BJ (cell line): Measurements from ENCODE around the gene ZBTB14. TPM values are rescaled to one million over a fixed set of nuclear protein-coding genes. Genes with fewer than 3 reads are reported as not detected.

Experiments
- CTCF ChIA-PET: fragments of 350-600 bp; formaldehyde crosslinking; extraction: SDS; loops from one replicate; lab custom pipeline; 2021; ENCODE audit warnings: antibody characterized with exemption, inconsistent platforms; lab: Yijun Ruan, JAX
- POLR2A ChIA-PET: fragments of 300-600 bp; sonication (Branson Sonifier 250); formaldehyde crosslinking; extraction: SDS; loops from one replicate; lab custom pipeline; 2021; ENCODE audit warnings: antibody characterized with exemption; lab: Charles Lee
- DNase-seq: peaks from one replicate; pipeline ENCODE4 v3.0.0-alpha.2; 2011; ENCODE audit warnings: low read depth
- H3K27me3 ChIP-seq: 2 replicates; pipeline ENCODE4 v1.6.0; 2011; ENCODE audit warnings: low read length; ENCODE audit not compliant: control insufficient read depth, insufficient read depth
- H3K36me3 ChIP-seq: 2 replicates; pipeline ENCODE4 v1.5.1; 2011; ENCODE audit warnings: low read length; ENCODE audit not compliant: control insufficient read depth, insufficient read depth
- H3K4me3 ChIP-seq: 2 replicates; pipeline ENCODE4 v1.5.1; 2011; ENCODE audit warnings: low read depth, mild to moderate bottlenecking, control low read depth, low read length
- polyA plus RNA-seq: library from polyadenylated mRNA; depleted of rRNA; stranded (reverse); fragments of >200 nt; gene quantifications from 2 replicates; pipeline ENCODE4 v1.2.3, GENCODE V29; 2011
- TF ChIP-seq, protein P1 (sequence below): IDR thresholded peaks from 2 replicates; pipeline ENCODE4 v1.5.1; 2011; ENCODE audit warnings: low read depth, mild to moderate bottlenecking, control low read depth, inconsistent platforms, low read length, moderate library complexity; ENCODE audit not compliant: insufficient read depth

The ZBTB14 gene
- polyA plus RNA-seq, 1 experiment, result 6.6 TPM

- Histone ChIP-seq H3K27me3 (peaks cover 3% of the 10 kb centered on the region), H3K4me3 (no peak overlapping the region), H3K36me3 (no peaks in the 10 kb centered on the region)
- ChIA-PET CTCF (interaction anchor here (0.5 kb wide), 2 partner anchors 58 to 1732 kb away, joined by 3 to 4 read pairs; no protein-coding TSS in a partner anchor), POLR2A (no interaction called here)
- TF ChIP-seq, protein P1, sequence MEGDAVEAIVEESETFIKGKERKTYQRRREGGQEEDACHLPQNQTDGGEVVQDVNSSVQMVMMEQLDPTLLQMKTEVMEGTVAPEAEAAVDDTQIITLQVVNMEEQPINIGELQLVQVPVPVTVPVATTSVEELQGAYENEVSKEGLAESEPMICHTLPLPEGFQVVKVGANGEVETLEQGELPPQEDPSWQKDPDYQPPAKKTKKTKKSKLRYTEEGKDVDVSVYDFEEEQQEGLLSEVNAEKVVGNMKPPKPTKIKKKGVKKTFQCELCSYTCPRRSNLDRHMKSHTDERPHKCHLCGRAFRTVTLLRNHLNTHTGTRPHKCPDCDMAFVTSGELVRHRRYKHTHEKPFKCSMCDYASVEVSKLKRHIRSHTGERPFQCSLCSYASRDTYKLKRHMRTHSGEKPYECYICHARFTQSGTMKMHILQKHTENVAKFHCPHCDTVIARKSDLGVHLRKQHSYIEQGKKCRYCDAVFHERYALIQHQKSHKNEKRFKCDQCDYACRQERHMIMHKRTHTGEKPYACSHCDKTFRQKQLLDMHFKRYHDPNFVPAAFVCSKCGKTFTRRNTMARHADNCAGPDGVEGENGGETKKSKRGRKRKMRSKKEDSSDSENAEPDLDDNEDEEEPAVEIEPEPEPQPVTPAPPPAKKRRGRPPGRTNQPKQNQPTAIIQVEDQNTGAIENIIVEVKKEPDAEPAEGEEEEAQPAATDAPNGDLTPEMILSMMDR, result no peak
- no peak for DNase-seq
Observed at GRCh38 chr18:5297597-5297996, 2.1 kb upstream of the ZBTB14 start.

DNA sequence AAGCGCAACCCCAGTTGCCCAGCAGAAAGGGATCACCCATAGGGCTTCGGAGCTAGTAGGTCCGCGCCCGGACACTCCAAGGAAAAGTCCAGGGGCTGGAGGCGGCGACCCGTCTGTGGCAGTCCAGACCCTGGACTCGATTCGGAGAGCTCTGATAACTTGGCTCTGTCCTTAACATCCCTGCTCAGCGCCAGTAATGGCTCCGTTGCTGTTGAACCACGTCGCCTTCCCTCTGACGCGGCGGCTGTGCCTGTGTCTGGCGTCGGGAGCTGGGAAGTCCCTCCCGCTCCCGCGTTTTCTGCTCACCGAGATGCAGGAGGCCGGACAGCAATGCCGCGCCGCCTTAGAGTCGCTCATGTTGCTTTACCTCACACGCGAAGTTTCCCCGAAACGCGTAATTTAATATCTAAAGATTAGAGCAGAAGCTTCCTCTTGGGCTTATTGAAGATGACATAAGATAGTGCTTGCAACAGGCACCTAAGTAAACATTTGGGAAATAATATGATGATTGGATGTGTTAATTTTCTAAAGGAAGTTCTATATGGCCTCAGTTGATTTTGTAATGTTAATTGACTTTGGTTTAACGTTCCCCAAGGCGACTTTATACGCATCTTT, 1.3 kb upstream of the ZBTB14 start:
- ChIA-PET POLR2A (interaction anchor here (0.6 to 1.2 kb wide), 2 partner anchors 10 to 59 kb away, joined by 5 to 10 read pairs; no protein-coding TSS in a partner anchor), CTCF (interaction anchor here (0.5 kb wide), 1 partner anchor 1731 kb away, joined by 3 read pairs; no protein-coding TSS in a partner anchor)
- H3K27me3 ChIP-seq, result peaks cover 3% of the 10 kb centered on the region
- H3K36me3 ChIP-seq, result no peaks in the 10 kb centered on the region
- no peak for DNase-seq
- H3K4me3 ChIP-seq, result peak overlapping the region; percentile 63
- TF ChIP-seq, protein P1, result no peak

DNA sequence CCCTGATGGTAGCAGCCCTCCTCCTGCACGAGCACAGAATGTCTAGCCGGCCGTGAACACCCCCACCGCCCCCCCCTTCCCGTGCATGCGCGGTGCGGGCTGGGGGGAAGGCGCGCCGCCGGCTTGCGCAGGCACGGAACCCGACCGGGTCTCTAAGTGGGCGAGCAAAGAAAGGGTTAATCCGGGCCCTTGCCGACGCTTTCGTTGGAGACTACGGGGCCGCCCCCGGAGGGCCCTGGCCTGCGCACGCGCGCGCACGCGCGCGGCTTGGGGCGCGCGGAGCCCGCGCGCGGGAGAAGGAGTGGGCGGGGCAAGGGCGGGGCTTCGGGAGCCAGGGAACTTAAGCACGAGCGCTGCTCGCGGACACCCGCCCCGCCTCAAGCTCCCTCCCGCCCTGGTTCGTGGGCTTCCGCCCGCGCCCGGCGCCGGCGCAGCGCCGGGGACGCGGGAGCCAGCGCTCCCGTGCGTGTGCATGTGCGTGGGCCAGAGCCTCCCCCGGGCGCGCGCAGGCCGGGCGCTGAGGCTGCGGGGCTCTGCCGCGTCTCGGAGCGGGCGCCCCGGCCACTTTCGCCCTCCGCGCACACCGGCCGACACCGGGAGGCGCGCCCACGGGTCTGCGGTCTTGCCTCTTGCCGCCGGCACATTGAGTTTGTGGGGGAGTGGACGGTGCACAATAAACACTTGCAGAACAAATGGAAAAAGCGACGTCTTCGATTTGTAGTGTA, 617 bp upstream of the ZBTB14 start:
- POLR2A ChIA-PET, result interaction anchor here (0.6 to 1.2 kb wide), 2 partner anchors 9 to 59 kb away, joined by 5 to 10 read pairs; no protein-coding TSS in a partner anchor
- peak; percentile 87 for DNase-seq
- peak overlapping the region; percentile 76 for H3K4me3 ChIP-seq
- TF ChIP-seq, protein P1, result no peak
- CTCF ChIA-PET, result no interaction called here
- peaks cover 3% of the 10 kb centered on the region for H3K27me3 ChIP-seq
- H3K36me3 ChIP-seq, result peaks cover 4% of the 10 kb centered on the region; the same call in 1 of the 2 replicates

DNA sequence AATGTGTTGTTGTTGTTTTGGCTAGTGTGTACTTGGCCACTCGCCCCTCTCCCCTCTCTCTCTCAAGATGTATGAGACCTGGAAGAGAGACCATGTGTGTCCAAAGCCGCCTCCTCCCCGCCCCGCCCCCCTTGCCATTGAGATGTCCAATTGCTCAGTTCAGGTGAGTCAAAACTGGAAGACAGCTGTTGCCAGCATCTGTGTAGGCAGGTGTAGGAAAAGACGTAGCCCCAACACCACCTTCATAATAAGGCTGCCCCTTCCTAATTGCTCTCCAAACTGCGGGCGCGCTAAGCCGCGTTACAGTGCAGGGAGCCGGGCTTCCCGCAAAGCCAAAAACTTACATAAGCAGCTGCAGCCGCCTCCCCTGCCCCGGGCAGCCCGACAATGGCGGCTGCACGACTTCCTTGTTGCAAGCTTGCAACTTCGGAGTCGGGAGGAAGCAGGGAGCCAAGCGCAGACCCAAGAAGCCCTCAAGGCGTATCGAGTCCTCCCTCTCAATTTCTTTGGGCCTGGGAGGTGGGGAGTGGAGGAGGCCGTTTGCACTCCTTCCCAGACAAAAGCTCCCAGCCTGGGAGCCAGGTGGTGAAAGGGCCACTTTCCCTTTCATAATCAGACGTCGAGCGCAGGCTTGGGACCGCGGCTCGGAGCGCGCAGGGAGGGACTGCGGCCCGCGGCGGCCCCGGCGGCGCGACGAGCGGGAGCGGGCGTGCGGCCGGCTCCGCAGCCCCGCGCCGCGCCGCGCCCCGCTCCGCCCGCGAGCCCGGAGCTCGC, 882 bp downstream of the ZBTB14 start:
- TF ChIP-seq, protein P1, result no peak
- Histone ChIP-seq H3K4me3 (peak overlapping the region; percentile 76), H3K36me3 (peaks cover 10% of the 10 kb centered on the region; the same call in 1 of the 2 replicates), H3K27me3 (peaks cover 3% of the 10 kb centered on the region)
- ChIA-PET POLR2A (interaction anchor here (0.6 kb wide), 1 partner anchor 57 kb away, joined by 3 read pairs; no protein-coding TSS in a partner anchor), CTCF (interaction anchor here (1.3 kb wide), 1 partner anchor 32 kb away, joined by 3 read pairs; no protein-coding TSS in a partner anchor)
- DNase-seq, result no peak

- Histone ChIP-seq H3K27me3 (no peaks in the 10 kb centered on the region), H3K4me3 (peak overlapping the region; percentile 76), H3K36me3 (peaks cover 10% of the 10 kb centered on the region; the same call in 1 of the 2 replicates)
- ChIA-PET CTCF (interaction anchor here (1.3 kb wide), 1 partner anchor 32 kb away, joined by 3 read pairs; no protein-coding TSS in a partner anchor), POLR2A (no interaction called here)
- DNase-seq, result no peak
- TF ChIP-seq, protein P1, result no peak
Observed at GRCh38 chr18:5294113-5294456, 1.4 kb downstream of the ZBTB14 start.
